Adrenal gland (tissue), 12 donors: ENCODE measurements around the gene AMPD2. TPM values are rescaled to one million over a fixed set of nuclear protein-coding genes. Genes with fewer than 3 reads are reported as not detected.

Source experiments
- DNase-seq, 7 donors: peaks; one replicate each; pipeline ENCODE4 v3.0.0-alpha.2; 2019 to 2020
- H3K27ac ChIP-seq, 5 donors: fragments of 200-600 bp; sonication (generic) in 4 of 5; 1 replicate in 3 of 5; 2 replicates in 2 of 5; pipeline versions ENCODE4 v1.5.1 to v1.8.0; 2016 to 2020; ENCODE audit warnings: mild to moderate bottlenecking in 1 of 5
- H3K27me3 ChIP-seq: fragments of 200-600 bp; 2 replicates; pipeline ENCODE4 v1.8.0; 2021
- H3K36me3 ChIP-seq, 2 donors: fragments of 200-600 bp; replicated peaks in 1 of 2; 1 replicate in 1 of 2; 2 replicates in 1 of 2; pipeline versions ENCODE4 v1.5.1 to v1.8.0; 2018 to 2022
- H3K4me1 ChIP-seq, 2 donors: fragments of 200-600 bp; replicated peaks in 1 of 2; 1 replicate in 1 of 2; 2 replicates in 1 of 2; pipeline versions ENCODE4 v1.5.1 to v1.8.0; 2018 to 2021
- H3K4me3 ChIP-seq, 4 donors: fragments of 200-600 bp; sonication (generic) in 3 of 4; one replicate each; pipeline ENCODE4 v1.5.1; 2016 to 2018
- H3K9me3 ChIP-seq, 3 donors: fragments of 200-600 bp; sonication (generic) in 1 of 3; replicated peaks in 1 of 3; 1 replicate in 2 of 3; 2 replicates in 1 of 3; pipeline versions ENCODE4 v1.5.1 to v1.8.0; 2016 to 2021
- POLR2A ChIP-seq, 2 donors: fragments of 450-650 bp; IDR thresholded peaks; one replicate each; pipeline ENCODE4 v1.6.1; 2017; ENCODE audit warnings: antibody characterized with exemption in 2 of 2, mild to moderate bottlenecking in 2 of 2, moderate library complexity in 1 of 2
- WGBS, 4 donors: extraction: QIAGEN DNeasy Blood & Tissue Kit in 2 of 4; methylation state at CpG; one replicate each; pipeline versions ENCODE4 v1.1.5 to v1.1.7; 2013 to 2017; 5-methylcytosine and 5-hydroxymethylcytosine counted together
- intact Hi-C, 2 donors: fragments of 100-400 bp; cut with DNase I; formaldehyde crosslinking; loops; one replicate each; pipeline versions ENCODE4 v1.14.1 to v1.15.0; 2022 to 2023
- polyA plus RNA-seq, 3 donors: library from polyadenylated mRNA; stranded (reverse); fragments of 200-250 nt in 2 of 3; fragments of 350-450 nt in 1 of 3; fragmentation: Illumina TruSeq in 1 of 3; extraction: RNeasy Lipid Tissue Mini Kit (QIAGEN cat#74804) in 1 of 3; gene quantifications; one replicate each; pipeline ENCODE4 v1.2.3, GENCODE V29; 2013 to 2014
- total RNA-seq, 9 donors: library from RNA; depleted of rRNA in 4 of 9; stranded (reverse); fragments of >200 nt in 4 of 9; fragments of 120-200 nt in 1 of 9; fragmentation: NEBNext Ultra II Directional in 1 of 9; extraction: Animal tissue kit (Norgen Biotek cat#: 25700) in 1 of 9; gene quantifications; one replicate each; pipeline versions ENCODE4 v1.1.0 to v1.2.4, GENCODE V29; 2013 to 2023
- TF ChIP-seq, protein P1 (sequence below), 6 experiments: fragments of 450-650 bp in 4 of 6; fragments of 200-600 bp in 2 of 6; sonication (generic) in 1 of 6; IDR thresholded peaks; 1 replicate in 5 of 6; 2 replicates in 1 of 6; pipeline versions ENCODE4 v1.5.1 to v1.8.0; 2016 to 2021; ENCODE audit warnings: antibody characterized with exemption in 6 of 6, mild to moderate bottlenecking in 2 of 6, moderate library complexity in 1 of 6
- donor health status: healthy with polysubstance abuse.
- donor health status: Bipolar disorder and iron deficiency.
- donor health status: DM: yes; HTN: yes; CAD: no.
- donor health status: DM: no; HTN: no; CAD: no.
- donor health status: DM: no; HTN: no; CAD: no.
- donor health status: DM: yes; HTN: yes; CAD: no.

The AMPD2 gene
- total and polyA plus RNA-seq, 12 donors, result 28.4 to 170 (median 69.2) TPM

DNA sequence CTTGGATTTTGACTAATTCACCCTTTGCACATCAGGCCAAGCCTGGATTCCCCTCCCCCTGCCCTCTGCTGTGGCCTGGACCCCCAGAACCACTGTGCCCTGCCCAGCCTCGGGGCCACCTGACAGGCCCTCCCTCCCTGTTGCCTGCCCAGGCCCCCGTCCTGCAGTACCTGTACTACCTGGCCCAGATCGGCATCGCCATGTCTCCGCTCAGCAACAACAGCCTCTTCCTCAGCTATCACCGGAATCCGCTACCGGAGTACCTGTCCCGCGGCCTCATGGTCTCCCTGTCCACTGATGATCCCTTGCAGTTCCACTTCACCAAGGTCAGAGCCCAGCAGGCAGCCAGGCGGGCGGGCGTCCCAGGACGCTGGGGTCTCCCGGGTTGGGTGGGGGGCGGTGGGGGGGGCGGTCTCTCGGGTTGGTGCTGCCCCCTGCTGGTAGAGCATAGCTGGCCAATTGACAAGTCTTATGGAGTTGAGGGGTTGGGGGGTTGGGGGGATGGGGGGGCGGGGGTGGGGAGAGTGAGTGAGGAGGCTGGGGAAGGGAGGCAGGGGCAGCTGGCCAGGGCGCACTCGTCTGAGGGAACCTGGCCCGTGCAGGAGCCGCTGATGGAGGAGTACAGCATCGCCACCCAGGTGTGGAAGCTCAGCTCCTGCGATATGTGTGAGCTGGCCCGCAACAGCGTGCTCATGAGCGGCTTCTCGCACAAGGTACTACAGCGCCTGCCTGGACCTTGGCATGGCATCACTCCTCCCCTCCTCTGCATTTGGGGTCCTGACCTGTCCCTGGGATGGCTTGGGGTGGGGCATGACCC, 10.7 kb downstream of the AMPD2 start:
- Histone ChIP-seq H3K27me3 (no peaks in the 10 kb centered on the region), H3K27ac (peak overlapping the region in 1 of 5 donors; percentile 21), H3K36me3 (peaks cover 0 to 53% of the 10 kb centered on the region in 2 donors), H3K4me3 (no peak overlapping the region), H3K9me3 (no peaks in the 10 kb centered on the region), H3K4me1 (no peaks in the 10 kb centered on the region)
- intact Hi-C loops, result no loop called here
- DNase-seq, result peak in 3 of 7 donors; percentile 16 to 55 (median 37)
- 69 to 85% (median 72%) methylated on average over 11 to 30 of the region's 30 CpGs for WGBS, 4 donors
- no peak for TF ChIP-seq POLR2A (IDR thresholded peaks at IDR 0.05)
- TF ChIP-seq, protein P1, sequence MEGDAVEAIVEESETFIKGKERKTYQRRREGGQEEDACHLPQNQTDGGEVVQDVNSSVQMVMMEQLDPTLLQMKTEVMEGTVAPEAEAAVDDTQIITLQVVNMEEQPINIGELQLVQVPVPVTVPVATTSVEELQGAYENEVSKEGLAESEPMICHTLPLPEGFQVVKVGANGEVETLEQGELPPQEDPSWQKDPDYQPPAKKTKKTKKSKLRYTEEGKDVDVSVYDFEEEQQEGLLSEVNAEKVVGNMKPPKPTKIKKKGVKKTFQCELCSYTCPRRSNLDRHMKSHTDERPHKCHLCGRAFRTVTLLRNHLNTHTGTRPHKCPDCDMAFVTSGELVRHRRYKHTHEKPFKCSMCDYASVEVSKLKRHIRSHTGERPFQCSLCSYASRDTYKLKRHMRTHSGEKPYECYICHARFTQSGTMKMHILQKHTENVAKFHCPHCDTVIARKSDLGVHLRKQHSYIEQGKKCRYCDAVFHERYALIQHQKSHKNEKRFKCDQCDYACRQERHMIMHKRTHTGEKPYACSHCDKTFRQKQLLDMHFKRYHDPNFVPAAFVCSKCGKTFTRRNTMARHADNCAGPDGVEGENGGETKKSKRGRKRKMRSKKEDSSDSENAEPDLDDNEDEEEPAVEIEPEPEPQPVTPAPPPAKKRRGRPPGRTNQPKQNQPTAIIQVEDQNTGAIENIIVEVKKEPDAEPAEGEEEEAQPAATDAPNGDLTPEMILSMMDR (IDR thresholded peaks at IDR 0.05), result peak in 3 of 6 experiments; percentile 3 to 46 (median 21)

- 90 to 92% (median 91%) methylated on average over 5 to 14 of the region's 14 CpGs for WGBS, 4 donors
- Histone ChIP-seq H3K27ac (peak overlapping the region in 1 of 5 donors; percentile 56), H3K4me1 (peaks cover 0 to 4% of the 10 kb centered on the region in 2 donors), H3K36me3 (peaks cover 0 to 51% of the 10 kb centered on the region in 2 donors), H3K9me3 (no peaks in the 10 kb centered on the region), H3K4me3 (no peak overlapping the region), H3K27me3 (no peaks in the 10 kb centered on the region)
- no peak for TF ChIP-seq POLR2A (IDR thresholded peaks at IDR 0.05)
- TF ChIP-seq, protein P1 (IDR thresholded peaks at IDR 0.05), result no peak
- DNase-seq, result peak in 1 of 7 donors; percentile 24
- intact Hi-C loops, result no loop called here
These were observed 11.4 kb downstream of the AMPD2 start for GRCh38 chr1:109630898-109631512.

DNA sequence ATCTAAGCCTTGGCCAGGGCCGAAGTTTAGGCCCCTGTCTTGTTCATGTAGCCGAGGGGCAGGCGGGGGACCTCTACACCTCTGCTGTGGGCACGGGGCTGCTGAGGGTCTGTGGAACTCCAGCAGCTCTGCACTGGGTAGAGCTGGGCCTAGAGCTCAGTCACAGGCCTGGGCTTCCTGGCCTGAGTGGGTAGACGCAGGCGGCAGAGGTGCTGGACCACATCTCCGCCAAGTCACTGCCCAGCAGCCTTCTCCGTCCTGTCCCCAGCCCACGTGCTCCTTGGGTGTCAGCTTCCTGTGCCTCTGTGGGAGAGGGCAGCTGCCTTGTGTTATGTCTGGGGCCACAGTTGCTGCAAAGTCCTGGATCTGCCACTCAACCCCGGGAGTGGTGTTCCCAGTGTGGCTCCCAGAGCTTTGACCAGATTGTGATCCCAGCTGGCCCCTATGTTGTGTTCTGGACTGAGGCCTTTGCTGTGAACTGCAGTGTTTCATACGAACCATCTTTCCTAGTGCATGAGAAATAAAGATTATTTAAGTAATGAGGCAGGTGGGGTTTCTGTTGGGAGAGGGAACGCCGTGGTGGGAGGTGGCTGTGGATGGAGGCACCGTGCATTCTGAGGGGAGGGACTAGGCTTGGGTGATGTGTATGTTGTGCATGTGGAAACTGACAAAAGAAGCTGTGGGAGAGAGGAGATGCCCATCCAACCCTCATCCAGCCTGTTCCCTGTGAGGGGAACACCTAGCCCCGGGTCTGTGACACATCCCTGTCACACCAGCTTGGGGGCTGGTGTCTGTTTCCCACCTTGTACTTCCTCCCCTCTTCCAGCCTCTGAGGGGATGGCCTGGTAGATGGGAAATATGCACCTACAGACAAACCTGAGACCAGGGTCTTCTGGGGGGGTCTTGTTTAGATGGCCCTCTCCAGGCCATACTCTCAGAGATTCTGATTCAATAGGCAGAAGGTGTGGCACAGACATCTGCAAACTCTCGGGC, 12.2 kb downstream of the AMPD2 start:
- Histone ChIP-seq H3K9me3 (no peaks in the 10 kb centered on the region), H3K4me1 (peaks cover 0 to 11% of the 10 kb centered on the region in 2 donors), H3K4me3 (no peak overlapping the region), H3K36me3 (peaks cover 0 to 43% of the 10 kb centered on the region in 2 donors), H3K27ac (peak overlapping the region in 1 of 5 donors; percentile 56), H3K27me3 (no peaks in the 10 kb centered on the region)
- peak in 2 of 7 donors; percentile 19 to 48 for DNase-seq
- WGBS, 4 donors, result 86 to 91% (median 88%) methylated on average over 7 to 16 of the region's 16 CpGs
- no peak for TF ChIP-seq POLR2A (IDR thresholded peaks at IDR 0.05)
- TF ChIP-seq, protein P1 (IDR thresholded peaks at IDR 0.05), result no peak
- intact Hi-C loops, result no loop called here
